Thymus (tissue), 11 donors: ENCODE results near the gene TMC1. TPM values are rescaled to one million over a fixed set of nuclear protein-coding genes. Genes with fewer than 3 reads are reported as not detected.
"Not testable (repeated sequence)": the region's sequence is repeated elsewhere in the genome, so short reads cannot be mapped to it uniquely, and the experiment has no call there.

Source experiments
- DNase-seq, 9 donors: peaks; one replicate each; pipeline ENCODE4 v3.0.0-alpha.2; 2013; ENCODE audit warnings: low spot score in 9 of 9, low read depth in 6 of 9, missing footprints in 1 of 9
- H3K27ac ChIP-seq, 2 donors: one replicate each; pipeline ENCODE4 v1.5.1; 2013; ENCODE audit warnings: control low read depth in 1 of 2, low read depth in 1 of 2, low read length in 1 of 2, mild to moderate bottlenecking in 1 of 2, moderate library complexity in 1 of 2
- H3K27me3 ChIP-seq, 2 donors: one replicate each; pipeline ENCODE4 v1.5.1; 2013; ENCODE audit warnings: low read length in 1 of 2; ENCODE audit not compliant: control insufficient read depth in 2 of 2, insufficient read depth in 1 of 2
- H3K36me3 ChIP-seq, 2 donors: one replicate each; pipeline ENCODE4 v1.5.1; 2013; ENCODE audit warnings: low read length in 1 of 2, mild to moderate bottlenecking in 1 of 2, moderate library complexity in 1 of 2; ENCODE audit not compliant: control insufficient read depth in 2 of 2, insufficient read depth in 2 of 2
- H3K4me1 ChIP-seq, 2 donors: one replicate each; pipeline ENCODE4 v1.5.1; 2013; ENCODE audit warnings: low read length in 2 of 2; ENCODE audit not compliant: control insufficient read depth in 2 of 2, insufficient read depth in 2 of 2
- H3K4me3 ChIP-seq, 2 donors: one replicate each; pipeline ENCODE4 v1.5.1; 2013; ENCODE audit warnings: low read length in 2 of 2, control low read depth in 1 of 2, mild to moderate bottlenecking in 1 of 2
- H3K9me3 ChIP-seq, 2 donors: one replicate each; pipeline ENCODE4 v1.5.1; 2013; ENCODE audit warnings: low read length in 1 of 2, mild to moderate bottlenecking in 1 of 2; ENCODE audit not compliant: control insufficient read depth in 2 of 2, insufficient read depth in 1 of 2
- WGBS: extraction: QIAGEN DNeasy Blood & Tissue Kit; methylation state at CpG from one replicate; pipeline ENCODE4 v1.1.7; 2013; 5-methylcytosine and 5-hydroxymethylcytosine counted together
- polyA plus RNA-seq: library from polyadenylated mRNA; stranded (reverse); fragments of 200-250 nt; gene quantifications from one replicate; pipeline ENCODE4 v1.2.3, GENCODE V29; 2013
- total RNA-seq: library from RNA; stranded (reverse); fragments of 120-200 nt; gene quantifications from one replicate; pipeline ENCODE4 v1.2.4, GENCODE V29; 2013
- donor health status: healthy.

Gene TMC1
- total and polyA plus RNA-seq, 2 donors = 0.28 to 0.59 TPM

- Histone ChIP-seq H3K9me3 (no peaks in the 10 kb centered on the region), H3K27me3 (no peaks in the 10 kb centered on the region), H3K36me3 (no peaks in the 10 kb centered on the region), H3K4me3 (no peak overlapping the region), H3K27ac (no peak overlapping the region), H3K4me1 (no peaks in the 10 kb centered on the region)
- DNase-seq = no peak
- WGBS = 97% methylated on average over 3 of the region's 3 CpGs
These were observed 317.7 kb downstream of the TMC1 start for GRCh38 chr9:72839085-72839484.

GRCh38 chr9:72843520-72844439 is 322.4 kb downstream of the TMC1 start:
- Histone ChIP-seq H3K4me3 (no peak overlapping the region), H3K27ac (no peak overlapping the region), H3K36me3 (no peaks in the 10 kb centered on the region), H3K4me1 (no peaks in the 10 kb centered on the region), H3K9me3 (no peaks in the 10 kb centered on the region), H3K27me3 (no peaks in the 10 kb centered on the region)
- 91% methylated on average over 9 of the region's 9 CpGs for WGBS
- no peak for DNase-seq

GRCh38 chr9:72844440-72844768 is 323.0 kb downstream of the TMC1 start:
- DNase-seq = no peak
- no peaks in the 10 kb centered on the region for H3K9me3 ChIP-seq
- no peak overlapping the region for H3K27ac ChIP-seq
- H3K27me3 ChIP-seq = no peaks in the 10 kb centered on the region
- no peaks in the 10 kb centered on the region for H3K4me1 ChIP-seq
- no peak overlapping the region for H3K4me3 ChIP-seq
- WGBS = 98% methylated on average over 1 of the region's 1 CpG
- H3K36me3 ChIP-seq = no peaks in the 10 kb centered on the region

GRCh38 chr9:72845052-72845451 is 323.6 kb downstream of the TMC1 start:
- H3K27me3 ChIP-seq, H3K4me3 ChIP-seq, H3K9me3 ChIP-seq, DNase-seq, H3K36me3 ChIP-seq, H3K27ac ChIP-seq, H3K4me1 ChIP-seq: not testable (repeated sequence)
- 95% methylated on average over 3 of the region's 3 CpGs for WGBS

- not testable (repeated sequence) for H3K27me3 ChIP-seq, DNase-seq, H3K9me3 ChIP-seq, H3K27ac ChIP-seq, H3K4me3 ChIP-seq, H3K4me1 ChIP-seq, H3K36me3 ChIP-seq
- 93% methylated on average over 4 of the region's 4 CpGs for WGBS
These were observed 328.8 kb downstream of the TMC1 start for GRCh38 chr9:72850209-72850608.

GRCh38 chr9:72855321-72855720 is 333.9 kb downstream of the TMC1 start:
- 99% methylated on average over 1 of the region's 1 CpG for WGBS
- Histone ChIP-seq H3K9me3 (no peaks in the 10 kb centered on the region), H3K4me3 (no peak overlapping the region), H3K27ac (no peak overlapping the region), H3K36me3 (no peaks in the 10 kb centered on the region), H3K27me3 (no peaks in the 10 kb centered on the region), H3K4me1 (no peaks in the 10 kb centered on the region)
- DNase-seq = no peak

GRCh38 chr9:72855890-72856523 is 334.6 kb downstream of the TMC1 start:
- DNase-seq = no peak
- no peaks in the 10 kb centered on the region for H3K4me1 ChIP-seq
- WGBS = 93% methylated on average over 5 of the region's 5 CpGs
- no peak overlapping the region for H3K27ac ChIP-seq
- H3K27me3 ChIP-seq = no peaks in the 10 kb centered on the region
- no peaks in the 10 kb centered on the region for H3K9me3 ChIP-seq
- no peak overlapping the region for H3K4me3 ChIP-seq
- H3K36me3 ChIP-seq = no peaks in the 10 kb centered on the region

- peak in 8 of 9 donors; percentile 8 to 64 (median 20) for DNase-seq
- Histone ChIP-seq H3K4me1 (no peaks in the 10 kb centered on the region), H3K27ac (no peak overlapping the region), H3K27me3 (no peaks in the 10 kb centered on the region), H3K4me3 (no peak overlapping the region), H3K9me3 (no peaks in the 10 kb centered on the region), H3K36me3 (no peaks in the 10 kb centered on the region)
- WGBS = 59% methylated on average over 8 of the region's 8 CpGs
These were observed 335.7 kb downstream of the TMC1 start for GRCh38 chr9:72856972-72857623.

- WGBS = 98% methylated on average over 2 of the region's 2 CpGs
- no peak for DNase-seq
- no peak overlapping the region for H3K27ac ChIP-seq
These were observed 336.2 kb downstream of the TMC1 start for GRCh38 chr9:72857624-72857996.

More at GRCh38 chr9:72857624-72857996, 336.2 kb downstream of the TMC1 start:
- Histone ChIP-seq H3K36me3 (no peaks in the 10 kb centered on the region), H3K27me3 (no peaks in the 10 kb centered on the region), H3K9me3 (no peaks in the 10 kb centered on the region), H3K4me3 (no peak overlapping the region), H3K4me1 (no peaks in the 10 kb centered on the region)
